ENCODE results near the gene SRCIN1.

- TF ChIP-seq POLR2A (IDR thresholded peaks at IDR 0.05) (no peak), CTCF (IDR thresholded peaks at IDR 0.05) (no peak), POLR2AphosphoS5 (IDR thresholded peaks at IDR 0.05) (no peak)
Measured at GRCh38 chr17:38583176-38583575, 22.6 kb downstream of the SRCIN1 start.

All from breast epithelium (tissue), 3 donors.